Hematopoietic multipotent progenitor cell treated with erythropoietin and hydrocortisone succinate and interleukin-3 and kit ligand, for 6 days (in vitro differentiated cells): Measurements from ENCODE around the gene TTC13.

Experiments used
- DNase-seq: peaks from one replicate; pipeline ENCODE4 v3.0.0-alpha.2; 2015

TTC13 gene

DNA sequence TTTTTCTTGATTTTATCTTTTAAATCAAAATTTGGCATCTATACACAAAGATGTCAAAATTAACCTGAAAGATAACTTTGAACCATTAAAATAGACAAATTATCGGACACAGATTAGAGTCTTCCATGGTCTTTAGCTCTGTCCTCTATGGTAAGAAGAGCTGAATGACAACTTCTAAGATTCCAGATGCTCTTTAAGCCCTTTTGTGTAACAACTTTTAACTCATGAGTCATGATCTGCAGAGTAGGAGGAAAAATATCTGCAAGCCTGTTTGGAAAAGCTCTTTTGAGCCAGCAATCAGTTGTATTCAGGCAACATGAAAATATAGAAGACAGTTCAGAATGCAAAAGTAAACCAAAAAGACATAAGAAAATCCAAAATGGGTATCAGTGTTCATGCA is 37.8 kb downstream of the TTC13 start:
- DNase-seq: no peak

DNA sequence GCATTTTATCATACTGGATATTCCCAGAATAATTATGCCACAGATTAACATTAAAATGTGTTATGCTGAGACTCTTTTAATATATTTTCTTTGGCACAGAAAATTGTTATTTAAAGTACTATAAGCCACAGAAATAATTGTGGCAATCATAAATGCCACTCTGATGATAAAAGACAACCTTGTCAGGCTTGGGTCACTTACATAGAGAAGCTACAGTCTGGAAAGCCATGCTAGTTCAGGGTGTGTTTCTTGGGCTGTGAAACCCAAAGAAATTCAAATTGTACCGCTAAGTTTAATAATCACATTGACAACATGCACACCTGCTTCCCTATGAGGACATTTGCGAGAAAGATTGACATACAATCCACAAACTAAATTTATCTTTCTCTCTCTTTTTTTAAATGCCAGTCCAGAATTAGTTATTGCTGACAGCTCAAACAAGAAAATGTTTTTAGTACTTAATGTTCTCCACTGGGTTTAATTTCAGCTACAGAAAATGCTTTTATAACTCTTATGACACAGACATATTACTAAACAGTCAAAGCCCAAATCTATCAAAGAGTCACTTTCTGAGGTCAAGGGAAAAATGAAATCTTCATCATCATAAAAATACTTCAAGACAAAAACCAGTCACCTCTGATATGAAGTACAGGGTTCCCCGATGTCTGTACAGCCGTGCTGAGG is 38.7 kb downstream of the TTC13 start:
- no peak for DNase-seq

DNA sequence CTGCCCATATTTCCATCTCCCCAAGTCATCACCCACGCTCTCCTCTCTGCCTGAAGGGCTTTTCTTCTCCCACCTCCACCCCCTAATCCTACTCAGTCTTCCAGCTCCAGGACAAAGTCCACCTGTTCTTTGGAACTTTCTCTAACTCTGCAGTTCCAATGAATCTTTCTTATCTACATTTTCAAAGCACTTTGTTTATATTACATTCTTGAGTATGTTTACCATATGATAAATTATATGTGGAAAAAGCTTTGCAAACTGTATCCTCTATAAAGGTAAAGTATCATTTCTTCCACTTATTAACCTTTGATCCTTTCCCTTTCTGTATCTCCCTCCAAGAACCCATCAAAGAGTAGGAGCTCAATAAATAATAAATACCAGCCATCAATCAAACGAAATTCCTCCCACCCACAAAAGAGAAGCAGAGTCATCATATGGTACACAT is 39.7 kb downstream of the TTC13 start:
- no peak for DNase-seq

DNA sequence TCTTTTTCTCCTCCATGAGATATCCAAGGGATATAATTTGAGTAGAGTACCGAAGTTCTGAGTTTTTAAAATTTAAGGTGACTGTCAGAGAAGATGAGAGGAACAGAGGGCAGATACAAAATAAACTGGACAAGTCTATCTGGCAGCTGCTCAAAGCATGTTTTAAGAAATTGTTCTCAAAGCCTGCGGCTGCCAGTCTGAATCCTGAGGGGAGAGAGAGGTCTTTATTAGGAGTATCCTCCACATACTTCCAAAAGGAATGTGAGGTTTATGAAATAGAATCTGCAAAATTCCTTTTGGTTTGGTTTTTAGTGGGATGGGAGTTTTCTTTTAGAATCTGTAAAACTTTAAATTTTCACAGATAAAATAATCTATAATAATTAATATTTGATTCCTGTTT is 41.3 kb downstream of the TTC13 start:
- DNase-seq: no peak

DNA sequence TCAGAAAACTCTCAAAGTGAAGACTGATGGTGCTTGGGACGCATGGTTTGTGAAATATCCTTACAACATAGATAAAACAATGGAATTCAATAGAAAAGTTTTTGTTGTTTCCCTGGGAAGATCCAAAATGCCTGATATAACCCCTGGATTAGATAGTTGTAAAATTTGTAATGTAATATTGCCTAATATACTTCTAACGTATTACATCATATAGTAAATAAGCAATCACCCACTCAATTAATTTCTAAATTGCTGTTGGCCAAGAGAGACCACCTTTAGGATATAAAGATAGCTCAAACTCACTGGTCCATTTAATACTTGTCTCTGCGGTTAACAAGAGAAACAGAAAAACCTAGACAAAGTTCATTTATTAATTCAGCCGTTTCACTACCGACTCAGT is 42.2 kb downstream of the TTC13 start:
- no peak for DNase-seq

DNA sequence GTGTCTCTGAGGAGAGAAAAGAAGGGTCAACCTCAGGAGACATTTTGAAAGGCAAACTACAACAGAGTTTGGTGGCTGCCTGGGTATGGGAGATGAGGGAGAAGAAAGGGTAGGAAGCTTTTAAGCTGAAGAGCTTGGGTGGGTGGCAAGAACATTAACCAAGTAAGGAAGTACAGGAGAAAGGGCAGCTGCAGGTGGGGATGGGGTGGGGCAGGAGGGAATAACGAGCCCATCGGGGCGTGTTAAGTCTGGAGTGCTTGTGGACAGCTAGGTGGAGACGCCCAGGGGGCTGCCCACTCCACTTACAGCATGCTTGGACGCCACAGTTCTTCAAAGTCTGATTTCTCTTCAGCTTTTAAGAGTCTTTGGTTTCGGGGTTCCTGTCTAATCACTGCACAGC is 42.8 kb downstream of the TTC13 start:
- DNase-seq: no peak

DNA sequence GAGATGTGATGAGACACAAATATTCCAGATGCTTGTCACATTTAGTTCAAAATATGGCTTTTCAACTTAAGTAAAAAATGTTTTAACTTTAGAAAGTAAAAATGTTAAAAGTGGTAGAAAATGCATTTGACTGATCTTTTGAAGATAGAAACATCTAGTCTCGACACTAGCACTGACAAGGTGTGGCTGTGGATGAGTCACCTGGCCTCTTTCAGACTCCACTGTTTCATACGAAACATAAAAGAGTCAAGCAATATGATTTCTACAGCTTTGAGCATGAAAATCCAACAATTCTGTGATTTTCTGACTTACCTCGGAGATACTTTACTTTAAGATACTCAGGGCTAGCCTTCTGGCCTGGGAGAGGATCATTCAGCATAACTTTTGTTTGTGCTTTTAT is 47.7 kb downstream of the TTC13 start:
- no peak for DNase-seq

DNA sequence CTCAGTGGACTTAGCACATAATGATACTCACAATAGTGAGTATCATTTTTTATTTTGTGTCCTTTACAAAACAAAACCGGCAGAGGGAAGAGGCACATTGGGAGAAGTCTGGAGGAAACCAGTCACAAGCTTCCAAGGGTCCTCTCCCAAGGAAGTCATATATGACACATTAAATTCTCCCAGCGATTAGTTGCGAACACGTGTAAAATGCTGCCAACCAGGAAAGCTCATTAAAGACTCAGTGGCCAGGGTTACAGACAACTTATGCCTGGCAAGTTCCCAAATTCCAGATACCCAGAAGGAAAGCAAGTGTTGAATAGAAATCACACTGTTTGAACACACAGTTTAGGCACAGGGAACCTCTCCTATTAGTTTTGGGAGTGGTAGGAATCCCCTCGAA is 52.5 kb downstream of the TTC13 start:
- no peak for DNase-seq

DNA sequence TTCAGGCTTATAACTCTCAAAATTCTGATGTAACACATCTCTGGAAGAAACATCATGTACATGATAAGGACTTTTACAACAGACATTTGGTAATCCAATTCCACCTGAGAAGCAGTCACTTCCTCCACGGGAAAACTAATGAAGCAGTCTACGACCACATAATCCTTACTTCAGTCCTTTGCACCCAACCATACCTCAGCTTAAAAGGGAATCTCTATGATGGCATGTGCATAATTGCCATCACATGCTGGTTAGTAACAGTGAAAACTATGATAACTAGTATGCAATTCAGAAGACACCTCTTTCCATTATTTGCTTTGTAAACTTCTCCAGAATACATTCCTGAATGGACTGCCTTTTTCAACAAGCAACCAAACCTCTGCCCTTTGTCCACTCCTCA is 53.1 kb downstream of the TTC13 start:
- no peak for DNase-seq

DNA sequence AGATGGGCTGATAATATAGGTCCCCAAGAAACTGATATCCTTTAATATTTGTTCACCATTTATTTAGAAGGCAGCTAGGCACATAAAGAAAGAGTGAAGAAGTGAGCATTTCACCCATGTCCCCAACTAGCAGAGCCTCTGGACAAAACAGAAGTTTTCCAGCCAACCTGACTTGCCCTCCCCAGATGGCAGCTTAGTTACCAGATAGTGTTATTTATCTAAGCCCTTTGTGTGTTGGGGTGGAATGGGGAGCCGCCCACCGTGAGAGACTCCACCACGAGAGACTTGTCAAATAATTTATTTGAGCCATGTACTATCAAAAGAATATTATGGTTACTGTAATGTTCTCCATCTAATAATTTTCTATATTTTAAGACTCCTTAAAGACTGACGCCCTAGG is 55.5 kb downstream of the TTC13 start:
- DNase-seq: peak; percentile 84

DNA sequence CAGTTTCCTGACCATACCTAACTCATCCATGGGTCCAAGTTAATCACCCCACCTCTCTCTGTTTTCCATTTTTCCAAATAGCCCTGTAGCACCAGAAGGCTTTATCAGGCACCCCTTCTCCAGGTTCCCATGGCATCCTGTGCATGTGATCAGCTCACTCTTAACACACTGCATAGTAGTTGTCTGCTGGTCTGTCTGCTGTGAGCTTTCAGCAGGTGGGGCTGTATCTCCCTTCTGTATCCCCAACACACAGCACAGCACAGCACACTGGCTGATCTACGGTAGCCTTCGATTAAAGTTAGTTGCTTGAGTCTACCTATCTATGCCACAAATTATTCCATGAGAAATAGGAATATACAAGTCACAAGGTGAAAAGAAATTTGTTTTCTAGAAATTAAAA is 56.0 kb downstream of the TTC13 start:
- DNase-seq: peak; percentile 67

DNA sequence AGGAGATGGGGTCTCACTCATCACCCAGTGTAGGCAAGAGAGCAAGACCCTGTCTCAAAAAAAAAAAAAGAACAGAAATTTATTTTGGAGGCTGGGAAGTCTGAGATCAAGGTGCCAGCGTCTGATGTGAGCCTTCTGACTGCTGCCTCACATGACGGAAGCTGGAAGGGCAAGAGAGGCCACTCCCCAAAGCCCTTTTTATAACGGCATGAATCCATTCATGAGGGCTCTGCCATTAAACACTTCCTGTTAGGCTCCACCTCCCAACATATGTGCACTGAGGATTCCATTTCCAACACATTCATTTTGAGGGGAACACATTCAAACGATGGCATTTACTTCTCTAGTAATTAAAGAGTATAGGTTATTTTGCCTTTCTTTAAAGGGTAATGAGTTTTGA is 59.5 kb downstream of the TTC13 start:
- peak; percentile 17 for DNase-seq

DNA sequence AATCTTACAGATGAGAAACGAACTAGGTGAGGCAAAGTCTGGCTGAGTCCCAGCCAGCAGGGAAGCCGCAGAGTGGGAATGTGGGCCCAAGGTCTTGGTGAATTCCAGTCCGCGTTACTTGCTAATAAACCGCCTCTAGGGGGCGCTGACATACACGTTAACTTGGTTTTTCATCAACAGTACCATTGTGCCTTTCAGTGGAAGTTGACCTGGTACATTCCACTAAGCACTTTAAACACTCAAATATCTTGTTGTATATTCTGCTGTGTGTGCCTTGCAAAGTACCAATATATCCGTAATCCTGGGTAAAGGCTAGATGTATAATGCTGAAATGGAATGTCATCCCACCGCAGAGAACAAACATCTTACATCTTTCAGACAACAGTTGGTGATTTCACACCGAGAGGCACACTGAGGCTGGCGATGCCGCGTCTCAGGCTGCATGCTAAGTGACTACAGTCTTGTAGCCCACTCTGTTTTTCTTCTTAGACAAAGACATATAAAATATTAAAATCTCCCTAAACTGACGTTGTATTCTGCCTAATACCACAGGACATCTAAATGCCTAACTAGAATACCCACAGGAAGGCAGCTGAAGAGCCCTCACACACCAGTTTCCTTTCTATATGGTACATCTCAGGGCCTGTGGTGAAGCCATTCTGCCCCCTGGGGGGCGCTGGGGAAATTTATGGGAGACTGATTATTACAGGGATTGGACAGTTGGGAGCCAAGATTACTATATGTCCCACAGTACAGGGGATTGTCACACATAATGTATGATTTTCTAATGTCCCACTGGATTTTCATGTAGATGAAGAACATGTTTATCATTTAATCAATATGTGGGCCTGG is 61.2 kb downstream of the TTC13 start:
- DNase-seq: peak; percentile 96

DNA sequence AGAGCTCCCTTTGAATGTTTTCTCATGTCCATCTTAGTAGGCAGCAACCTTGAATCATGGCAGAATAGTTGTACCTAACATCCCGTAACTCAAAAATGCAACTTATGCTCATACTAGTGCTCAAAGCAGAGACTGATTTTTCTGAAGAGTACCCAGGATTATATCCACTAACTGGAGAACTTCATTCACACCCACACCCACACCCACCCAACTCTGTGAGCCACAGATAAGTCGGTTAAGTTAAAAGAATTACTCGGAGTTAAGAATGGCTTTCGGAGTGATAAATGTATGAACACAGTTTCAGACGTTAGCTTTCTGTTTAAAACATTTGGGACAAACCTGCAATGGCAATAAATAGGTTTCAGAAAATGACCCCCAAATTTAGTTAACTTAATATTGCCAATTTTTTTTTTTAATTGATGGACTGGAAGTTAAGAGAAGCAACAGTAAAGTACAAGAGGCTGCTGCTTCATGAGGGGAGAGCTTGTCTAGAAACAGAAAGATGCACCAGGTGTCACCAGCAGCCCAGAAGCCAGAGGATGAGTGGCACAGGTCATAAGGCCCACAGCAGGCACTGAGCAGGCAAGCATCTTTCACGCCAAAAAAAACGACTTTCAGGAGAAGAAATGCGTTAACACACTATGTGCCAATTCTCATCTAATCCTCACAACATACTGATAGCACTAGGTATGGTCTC is 61.9 kb downstream of the TTC13 start:
- peak; percentile 84 for DNase-seq

DNA sequence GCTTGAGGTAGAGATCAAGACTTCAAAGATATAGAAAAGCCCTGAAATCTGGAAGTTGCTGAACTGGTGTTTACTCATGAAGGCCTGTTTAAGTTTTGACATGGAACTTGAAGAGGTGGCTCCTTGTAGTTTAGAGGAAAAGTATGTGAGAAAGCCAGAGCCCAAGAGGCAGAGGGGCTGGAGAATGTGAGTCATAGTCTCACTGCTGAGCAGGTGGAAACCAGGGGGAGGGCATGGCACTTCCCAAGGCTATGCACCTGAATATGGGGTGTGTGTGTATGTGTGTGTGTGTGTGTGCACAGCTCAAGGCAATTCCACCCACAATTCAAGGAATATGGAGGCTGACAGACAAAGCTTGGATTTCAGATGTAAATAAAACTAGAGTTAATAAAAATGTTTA is 63.6 kb downstream of the TTC13 start:
- no peak for DNase-seq

DNA sequence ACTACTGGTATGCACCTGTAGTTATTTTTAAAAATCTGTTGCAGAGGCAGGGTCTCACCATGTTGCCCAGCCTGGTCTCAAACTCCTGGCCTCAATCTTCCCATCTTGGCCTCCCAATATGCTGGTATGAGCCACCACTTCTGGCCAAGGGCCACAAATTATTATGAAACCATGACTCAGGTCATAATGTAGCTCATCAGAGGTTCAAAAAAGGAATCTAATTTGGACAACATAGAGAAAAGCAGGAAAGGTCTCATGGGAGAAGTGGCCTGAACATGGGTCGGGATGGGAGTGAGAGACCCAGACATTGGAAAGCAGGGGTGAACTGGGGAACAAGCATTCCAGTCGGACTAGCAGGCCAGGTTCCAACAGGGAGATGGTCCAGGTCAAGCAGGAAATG is 65.2 kb downstream of the TTC13 start:
- no peak for DNase-seq

DNA sequence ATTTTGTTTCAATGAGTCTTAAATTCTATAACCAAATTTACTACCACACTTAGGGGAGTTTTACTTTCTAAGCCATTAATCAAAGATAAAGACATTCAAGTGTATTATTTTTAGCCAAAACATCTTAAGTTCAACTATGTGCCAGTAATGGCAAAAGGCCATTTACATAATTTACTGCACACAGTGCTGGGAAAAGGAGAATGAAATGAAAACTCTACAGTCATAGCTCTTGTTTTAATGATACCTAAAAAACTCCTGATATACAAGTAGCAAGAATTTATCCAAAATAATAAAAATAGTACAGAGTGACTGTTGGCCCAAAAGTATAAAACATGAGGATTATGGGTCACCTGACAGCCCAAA is 67.9 kb downstream of the TTC13 start:
- DNase-seq: no peak

DNA sequence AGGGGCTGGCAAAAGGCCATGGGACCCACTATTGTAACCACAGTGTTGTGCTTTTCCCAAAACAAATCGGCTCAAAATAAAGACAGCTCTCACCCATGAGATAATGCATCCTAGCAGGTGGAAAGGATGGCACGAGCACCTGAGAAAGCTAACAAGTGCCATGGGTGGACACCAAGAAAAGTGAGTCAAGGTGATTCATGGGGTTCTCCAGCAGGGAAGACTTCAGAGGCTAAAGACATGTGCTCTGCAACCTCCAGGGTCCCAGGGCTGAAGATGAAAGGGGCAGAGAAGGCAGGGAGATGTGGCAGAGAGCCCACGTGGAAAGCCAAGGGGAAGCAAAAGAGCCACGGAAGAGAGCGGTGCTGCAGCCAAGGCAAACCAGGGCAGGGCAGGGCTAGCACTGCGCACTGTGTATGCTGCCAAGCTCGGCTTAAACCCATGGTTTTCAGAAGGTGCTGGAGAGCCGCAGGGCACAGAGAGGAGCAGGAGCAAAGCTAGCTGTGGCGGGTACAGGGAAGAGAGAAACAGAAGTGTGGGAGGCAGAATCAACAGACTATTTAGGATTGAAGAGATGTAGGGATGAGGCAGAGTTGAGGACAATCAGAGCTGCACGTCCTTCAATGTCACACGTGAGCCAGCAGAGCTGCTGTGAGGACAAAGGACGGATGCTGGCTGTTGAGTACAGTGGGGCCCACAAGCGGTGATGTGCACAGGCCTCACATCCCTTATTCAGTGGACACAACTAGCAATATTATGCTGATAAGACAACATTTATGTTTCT is 68.5 kb downstream of the TTC13 start:
- no peak for DNase-seq

DNA sequence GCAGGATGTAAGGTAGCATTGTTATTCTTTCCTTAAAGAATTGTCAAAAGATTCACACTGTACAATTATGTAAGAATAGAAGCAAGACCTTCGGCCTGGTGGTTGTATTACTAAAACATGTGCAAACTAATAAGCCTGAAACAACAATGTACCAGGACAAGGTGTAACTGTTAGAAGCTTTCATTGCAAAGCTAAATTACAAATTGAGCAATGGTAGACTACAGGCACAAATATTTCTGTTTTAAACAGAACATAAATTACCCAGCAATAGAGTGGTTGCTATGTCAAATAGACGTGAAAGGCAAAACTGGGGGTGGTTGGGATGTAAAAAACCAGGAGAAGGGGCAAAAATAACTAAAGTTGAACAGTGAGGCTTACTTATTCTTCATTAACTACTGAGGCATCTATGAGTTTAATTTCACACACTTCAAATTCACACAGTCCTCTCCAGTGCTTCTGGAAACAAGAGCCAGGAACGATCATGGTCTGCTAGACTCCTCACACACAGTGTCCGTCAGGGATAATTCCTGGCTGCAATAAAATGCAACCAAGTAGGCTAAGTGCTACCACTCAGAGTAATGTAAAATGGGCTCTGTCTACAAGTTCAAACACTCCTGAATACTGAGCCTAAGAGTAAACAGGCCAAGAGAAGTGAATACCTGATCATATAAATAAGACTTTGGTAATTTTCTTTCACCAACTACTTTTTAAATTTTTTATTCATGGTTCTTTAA is 71.0 kb downstream of the TTC13 start:
- no peak for DNase-seq

DNA sequence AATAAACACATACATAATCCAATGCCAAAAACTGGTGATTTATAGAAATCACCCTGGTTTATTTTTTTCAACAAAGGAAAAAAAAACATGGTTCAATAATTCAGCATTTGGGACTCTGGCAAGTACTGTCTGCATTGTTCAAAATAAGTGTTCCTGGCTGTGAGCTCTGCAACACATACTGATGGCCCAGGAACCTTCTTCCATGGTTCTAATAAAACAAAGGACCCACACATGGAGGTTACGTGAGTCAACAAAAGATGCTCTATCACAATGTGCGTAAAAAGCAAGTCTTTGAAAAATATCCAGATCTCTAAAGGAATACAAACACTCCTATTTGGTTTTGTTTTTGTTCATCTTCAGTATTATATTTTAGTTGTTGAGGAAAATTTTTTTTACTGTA is 72.4 kb downstream of the TTC13 start:
- DNase-seq: no peak

DNA sequence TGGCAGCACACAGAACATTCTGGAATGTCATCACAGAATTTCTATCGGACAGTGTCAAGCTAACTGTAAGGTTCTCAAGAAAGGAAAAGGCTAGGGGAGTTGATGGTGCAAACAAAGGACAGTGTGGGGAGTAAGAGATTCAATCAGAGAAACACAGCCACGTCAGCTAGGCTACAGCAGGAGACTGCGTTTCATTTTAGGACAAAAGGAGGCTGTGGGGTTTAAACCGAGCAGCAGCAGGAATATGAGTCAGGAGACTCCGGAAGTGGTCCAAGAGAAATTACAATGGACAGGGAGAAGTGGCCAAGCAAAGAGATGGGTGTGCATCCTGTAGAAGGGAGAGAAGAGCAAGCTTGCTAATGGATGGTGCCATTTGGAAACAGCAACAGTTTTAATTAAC is 72.9 kb downstream of the TTC13 start:
- DNase-seq: no peak

DNA sequence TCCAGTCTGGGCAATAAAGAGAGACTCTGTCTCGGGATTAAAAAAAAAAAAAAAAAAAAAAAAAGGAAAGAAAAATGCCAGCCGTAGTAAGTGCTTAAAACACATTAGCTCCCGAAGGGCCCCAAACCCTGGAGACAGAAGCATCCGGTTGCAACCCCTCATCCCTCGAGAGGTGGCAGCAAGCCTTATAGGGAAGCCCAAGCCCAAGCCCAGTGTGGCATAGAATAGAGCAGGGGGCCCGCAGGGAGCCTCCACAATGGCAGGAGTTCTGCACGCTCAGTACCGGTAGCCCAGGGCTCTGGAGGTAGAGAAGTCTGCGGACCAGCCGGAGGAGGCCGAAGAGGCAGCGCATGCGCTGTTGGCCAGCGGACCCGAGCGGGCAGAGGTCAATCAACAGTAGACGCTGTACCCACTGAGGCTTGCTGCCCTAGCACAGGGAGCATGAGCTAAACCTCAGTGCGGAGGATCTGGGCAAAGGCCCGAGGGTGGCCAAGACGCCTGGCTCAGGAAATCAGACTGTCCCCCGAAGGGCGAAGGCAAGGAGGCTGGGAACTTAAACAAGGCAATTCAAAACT is 76.2 kb downstream of the TTC13 start:
- DNase-seq: no peak
